Fibroblast of mammary gland (primary cell): Measurements from ENCODE around the gene PABPN1L.
A peak's percentile ranks its signal among the peaks of the same experiment; 100 is the strongest.

Experiments
- DNase-seq: peaks from one replicate; pipeline ENCODE4 v3.0.0-alpha.2; 2010; ENCODE audit warnings: low read depth
- H3K4me3 ChIP-seq: 2 replicates; pipeline ENCODE4 v1.5.1; 2011; ENCODE audit warnings: low read depth, mild to moderate bottlenecking, low read length, moderate library complexity; ENCODE audit not compliant: control insufficient read depth
- CTCF ChIP-seq: conservative IDR thresholded peaks from 2 replicates; pipeline ENCODE4 v1.5.1; 2011; ENCODE audit warnings: low read depth, low read length, inconsistent platforms; ENCODE audit not compliant: control insufficient read depth, insufficient read depth

Gene PABPN1L

GRCh38 chr16:88861359-88861758 is 5.1 kb downstream of the PABPN1L start:
- no peak for DNase-seq
- no peak overlapping the region for H3K4me3 ChIP-seq
- TF ChIP-seq CTCF = no peak

GRCh38 chr16:88859381-88860091 is 6.9 kb downstream of the PABPN1L start:
- no peak for DNase-seq
- H3K4me3 ChIP-seq = no peak overlapping the region
- no peak for TF ChIP-seq CTCF

- peak; percentile 85 for TF ChIP-seq CTCF
- peak overlapping the region; percentile 97 for H3K4me3 ChIP-seq
- peak; percentile 76 for DNase-seq
Measured at GRCh38 chr16:88857728-88858339, 8.6 kb downstream of the PABPN1L start.

- peak; percentile 91 for DNase-seq
- peak within 1 kb of the TSS; percentile 97 for H3K4me3 ChIP-seq
- TF ChIP-seq CTCF = no peak
Measured at GRCh38 chr16:88856828-88857727, 9.4 kb downstream of the PABPN1L start, which contains the start of the genes GALNS and TRAPPC2L. TSS of gene GALNS (minus strand) at chr16:88856947. CDS start at chr16:88856877, 70 bp downstream. TSS of gene TRAPPC2L (plus strand) at chr16:88857127. CDS start at chr16:88857151, 24 bp downstream.

GRCh38 chr16:88856122-88856827 is 10.2 kb downstream of the PABPN1L start:
- peak overlapping the region; percentile 53 for H3K4me3 ChIP-seq
- DNase-seq = no peak
- no peak for TF ChIP-seq CTCF

GRCh38 chr16:88855736-88856121 is 10.7 kb downstream of the PABPN1L start:
- no peak for TF ChIP-seq CTCF
- peak overlapping the region; percentile 53 for H3K4me3 ChIP-seq
- DNase-seq = no peak
